NK-92 treated with Interleukin-12 subunit alpha and Interleukin-12 subunit beta, amount 100 ng/mL, for 24 hours (cell line): ENCODE data around the gene KRT31.
"Not testable (repeated sequence)": the region's sequence is repeated elsewhere in the genome, so short reads cannot be mapped to it uniquely, and the experiment has no call there.

Source experiments
- DNase-seq: peaks from one replicate; lab custom pipeline; 2025; lab: John Stamatoyannopoulos, UW

KRT31 gene

DNA sequence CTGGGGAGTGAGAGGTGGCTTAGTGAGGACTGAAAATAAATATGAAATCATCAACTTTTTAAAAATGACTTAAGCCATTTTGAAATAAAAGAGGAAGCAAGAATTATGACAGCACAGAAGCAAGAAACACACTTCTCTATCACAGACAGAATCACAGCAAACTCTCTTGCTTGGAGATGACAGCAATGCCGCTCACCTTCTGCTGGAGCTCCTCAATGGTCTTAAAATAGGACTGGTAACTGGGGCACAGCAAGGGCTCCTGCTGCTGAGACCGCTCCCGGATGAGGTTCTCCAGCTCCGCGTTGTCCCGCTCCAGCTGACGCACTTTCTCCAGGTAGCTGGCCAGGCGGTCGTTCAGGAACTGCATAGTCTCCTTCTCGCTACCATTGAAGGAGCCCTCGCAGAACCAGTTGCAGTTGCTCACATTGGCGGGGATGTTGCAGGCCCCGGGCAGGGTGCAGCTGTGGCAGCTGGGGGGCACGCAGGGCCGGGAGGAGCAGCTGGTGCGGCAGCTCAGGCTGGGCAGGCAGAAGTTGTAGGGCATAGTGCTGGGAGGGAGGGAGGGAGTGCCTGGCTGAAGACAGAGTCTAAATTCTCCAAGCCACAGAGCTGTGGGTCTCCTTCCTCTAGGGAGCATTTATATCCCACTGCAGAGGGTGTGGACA is at the start of gene KRT31:
KRT31 (minus strand) TSS at position 613 of the 665 bp plus-strand sequence; CDS start at position 544, 69 bp downstream.
- DNase-seq = no peak

DNA sequence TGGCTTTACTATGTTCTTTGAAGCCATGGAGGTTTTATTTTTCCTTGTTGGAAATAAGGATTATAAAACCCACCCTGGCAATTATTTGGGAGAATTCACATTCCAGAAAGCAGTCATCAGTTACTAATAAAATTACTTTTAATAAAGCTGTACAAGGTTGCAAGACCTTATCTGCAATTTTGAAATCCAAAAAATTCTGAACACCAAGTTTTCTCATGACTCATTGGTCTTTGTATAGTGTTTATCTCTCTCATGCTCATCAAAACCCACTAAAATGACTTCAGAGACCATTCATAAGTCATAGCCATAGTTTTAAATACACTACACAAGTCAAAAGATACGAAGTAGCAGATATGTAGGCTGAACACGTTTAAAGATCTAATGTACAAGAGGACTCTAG is 49.4 kb upstream of the KRT31 start:
- no peak for DNase-seq

DNA sequence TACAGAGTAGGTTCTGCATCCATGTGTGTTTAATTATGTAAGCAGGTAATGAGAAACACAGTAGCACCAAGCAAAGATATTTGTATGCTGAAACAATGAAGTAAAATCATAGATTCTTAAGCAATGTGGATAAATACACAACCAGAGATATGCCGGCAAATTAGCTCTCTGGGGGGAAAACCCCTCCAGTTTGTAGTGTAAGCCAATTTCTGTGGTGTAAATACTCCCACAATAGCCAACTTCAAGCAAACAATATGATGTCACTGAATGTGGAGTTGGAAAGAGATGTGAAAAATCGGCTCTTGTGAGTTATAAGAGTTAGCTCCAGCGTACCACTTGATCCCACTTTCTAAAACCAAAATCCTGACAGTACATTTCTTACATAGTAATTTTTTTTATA is 47.2 kb upstream of the KRT31 start:
- no peak for DNase-seq

DNA sequence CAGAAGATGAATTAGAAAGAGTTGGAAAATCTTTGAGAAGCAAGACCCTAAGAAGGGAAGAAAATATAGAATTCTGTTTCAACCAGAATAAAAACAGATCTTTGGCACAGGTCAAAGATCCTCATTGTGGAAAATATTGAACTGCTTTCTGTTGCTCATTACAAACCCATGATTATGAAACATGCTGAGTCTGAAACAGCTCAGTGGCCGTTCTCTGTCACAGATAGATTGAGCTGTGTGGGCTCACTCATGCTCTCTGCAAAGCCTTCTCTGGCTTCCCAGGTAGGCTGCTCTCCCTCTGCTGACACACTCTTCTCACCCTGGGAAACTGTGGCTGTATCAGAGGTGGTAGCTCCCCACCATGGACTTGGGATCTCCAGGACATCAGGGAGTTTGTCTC is 46.8 kb upstream of the KRT31 start:
- DNase-seq = no peak

DNA sequence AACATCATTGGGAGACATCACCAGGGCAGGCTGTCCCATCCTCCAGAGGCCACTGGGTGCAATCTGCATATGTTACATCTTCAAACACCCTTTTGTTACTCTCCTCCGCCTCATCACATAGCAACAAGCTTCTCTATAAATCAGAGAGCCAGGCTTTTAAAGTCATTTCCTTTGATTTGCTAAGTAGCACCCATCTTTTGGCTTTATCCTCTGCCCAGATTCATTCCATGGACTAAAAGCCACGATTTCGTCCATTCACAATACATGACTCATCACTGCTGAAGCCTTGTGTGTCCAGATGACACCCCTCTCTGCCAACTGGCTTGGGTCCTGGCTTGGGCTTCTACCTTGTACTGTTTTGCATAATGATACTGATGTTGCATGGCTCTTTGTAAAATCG is 45.3 kb upstream of the KRT31 start:
- no peak for DNase-seq

DNA sequence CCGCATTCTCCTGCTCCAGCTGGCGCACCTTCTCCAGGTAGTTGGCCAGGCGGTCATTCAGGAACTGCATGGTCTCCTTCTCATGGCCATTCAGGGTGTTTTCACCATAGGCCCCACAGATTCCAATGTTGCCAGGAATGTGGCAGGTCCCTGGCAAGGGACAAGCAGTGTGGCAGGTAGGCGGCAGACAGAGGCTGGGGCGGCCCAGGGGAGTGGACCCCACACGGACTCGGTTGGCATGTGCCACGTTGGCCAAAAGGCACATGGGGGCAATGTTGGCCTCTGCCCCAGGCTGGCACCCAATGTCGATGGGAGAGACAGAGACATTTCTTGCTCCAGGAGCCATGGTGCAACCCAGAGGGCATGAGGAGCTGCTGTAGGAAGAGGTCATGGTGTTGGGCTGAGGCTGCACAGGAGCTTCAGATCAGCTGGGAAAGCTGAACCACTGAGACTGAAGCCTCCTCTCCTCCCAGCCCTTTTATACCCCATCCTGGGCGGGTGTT is 43.2 kb upstream of the KRT31 start, which contains the start of gene KRT38:
KRT38 (minus strand) TSS at position 453 of the 503 bp plus-strand sequence; CDS start at position 391, 62 bp downstream.
- DNase-seq = no peak

DNA sequence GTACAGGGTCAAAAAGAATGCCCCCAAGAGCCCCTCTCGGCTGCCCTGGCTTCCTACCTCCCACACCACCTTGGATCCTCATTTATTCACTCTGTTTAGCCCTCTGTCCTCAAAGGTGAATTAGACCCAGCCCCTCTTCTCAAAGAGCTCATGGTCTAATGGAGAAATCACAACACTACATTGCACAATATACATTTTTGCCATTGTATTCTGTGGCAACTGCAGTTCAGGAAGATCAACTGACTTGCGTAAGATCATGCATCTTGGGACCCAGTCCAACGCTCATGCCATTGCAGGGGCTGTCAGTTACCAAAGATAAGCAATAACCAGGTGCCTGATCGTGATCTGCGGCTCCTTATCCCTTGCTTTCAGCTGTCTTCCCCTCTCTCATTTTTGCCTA is 42.0 kb upstream of the KRT31 start:
- no peak for DNase-seq

DNA sequence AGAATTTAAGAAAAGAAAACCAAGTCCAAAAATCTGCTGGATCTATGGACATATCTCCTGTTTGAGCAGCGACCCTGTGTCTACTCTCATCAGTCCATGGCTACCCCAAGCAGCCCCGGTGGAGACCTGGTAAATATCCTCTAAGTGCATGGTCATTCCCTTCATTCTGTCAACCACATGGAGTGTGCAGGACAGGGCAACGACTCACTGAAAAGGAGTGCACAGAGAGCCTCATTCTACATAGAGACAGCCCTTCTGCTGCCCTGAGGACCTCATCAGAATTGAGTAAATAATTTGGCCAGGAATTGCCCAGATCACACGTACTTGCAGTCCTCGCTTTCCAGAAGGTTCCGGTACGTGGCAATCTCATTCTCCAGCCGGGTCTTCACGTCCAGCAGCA is 40.4 kb upstream of the KRT31 start:
- no peak for DNase-seq

DNA sequence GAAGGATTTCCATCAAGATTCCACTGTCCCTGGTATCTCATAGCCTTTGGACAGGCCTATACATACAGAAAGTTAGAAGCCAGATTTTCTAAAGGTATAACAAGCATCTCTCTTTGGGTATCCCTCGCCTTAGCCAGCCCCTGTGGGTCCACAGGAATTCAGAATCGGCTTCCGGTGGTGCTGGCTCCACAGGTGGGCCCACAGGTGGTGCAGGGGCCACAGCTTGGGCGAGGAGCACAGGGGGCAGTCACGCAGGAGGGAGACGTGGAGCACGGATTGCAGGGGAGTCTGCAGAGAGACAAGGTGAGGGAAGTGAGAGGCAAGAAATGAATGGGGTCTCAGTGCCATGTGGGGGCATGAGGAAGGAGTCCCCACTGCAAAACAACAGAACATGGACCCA is 39.8 kb upstream of the KRT31 start:
- DNase-seq = no peak

DNA sequence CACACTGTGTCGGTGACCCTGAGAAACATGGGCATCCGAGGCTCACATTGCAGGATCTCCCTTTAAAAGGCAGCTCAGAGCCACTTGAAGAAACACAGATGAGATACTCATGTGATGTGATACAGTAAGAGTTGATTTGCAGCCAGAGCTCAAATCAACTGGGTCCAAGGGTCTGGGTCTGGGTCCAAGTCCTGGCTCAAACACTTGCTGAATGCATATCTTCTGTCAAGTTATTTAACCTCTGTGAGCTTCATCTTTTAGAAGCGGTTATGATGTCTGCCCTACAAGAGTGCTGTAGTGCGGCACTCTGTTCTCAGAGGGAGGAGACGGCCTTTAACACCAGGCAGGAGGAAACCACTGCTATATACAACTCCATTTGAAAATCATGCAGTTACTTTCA is 37.0 kb upstream of the KRT31 start:
- DNase-seq = no peak

DNA sequence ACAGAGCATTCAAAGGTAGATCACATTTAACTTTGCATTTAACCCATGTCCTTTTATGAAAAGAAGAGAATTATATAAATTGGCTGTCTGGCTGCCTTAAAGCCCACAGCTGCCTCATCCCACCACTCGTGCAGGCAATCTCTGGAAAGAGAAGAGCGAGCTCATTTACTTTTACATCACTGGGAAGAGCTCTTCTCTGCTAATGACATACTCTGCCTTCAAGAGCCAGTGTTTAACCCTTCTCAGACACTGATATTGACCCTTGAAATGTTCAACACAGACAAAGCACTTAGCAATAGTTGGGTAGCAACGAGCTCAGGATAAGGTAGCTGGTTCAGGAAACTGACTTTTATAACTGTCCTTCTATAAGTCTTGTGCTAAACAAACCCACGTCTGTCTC is 36.6 kb upstream of the KRT31 start:
- no peak for DNase-seq

DNA sequence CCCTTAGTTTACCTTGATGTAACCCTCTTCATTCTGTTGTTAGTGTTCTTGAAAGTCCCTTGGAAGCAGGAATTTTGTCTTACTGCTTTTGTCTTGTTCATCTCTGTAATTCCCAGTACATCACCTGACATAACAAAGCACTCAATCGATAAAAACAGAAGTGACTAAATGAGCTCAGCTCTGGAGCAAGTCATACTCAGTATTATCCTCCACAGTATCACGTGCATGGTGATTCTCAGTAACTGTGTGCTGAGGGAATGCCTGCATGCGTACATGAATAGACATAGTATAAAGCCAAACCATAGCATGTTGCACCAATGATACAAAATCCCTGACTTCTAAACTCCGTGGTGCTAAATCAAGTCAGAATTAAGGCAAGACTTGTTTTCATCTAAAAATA is 36.2 kb upstream of the KRT31 start:
- no peak for DNase-seq

DNA sequence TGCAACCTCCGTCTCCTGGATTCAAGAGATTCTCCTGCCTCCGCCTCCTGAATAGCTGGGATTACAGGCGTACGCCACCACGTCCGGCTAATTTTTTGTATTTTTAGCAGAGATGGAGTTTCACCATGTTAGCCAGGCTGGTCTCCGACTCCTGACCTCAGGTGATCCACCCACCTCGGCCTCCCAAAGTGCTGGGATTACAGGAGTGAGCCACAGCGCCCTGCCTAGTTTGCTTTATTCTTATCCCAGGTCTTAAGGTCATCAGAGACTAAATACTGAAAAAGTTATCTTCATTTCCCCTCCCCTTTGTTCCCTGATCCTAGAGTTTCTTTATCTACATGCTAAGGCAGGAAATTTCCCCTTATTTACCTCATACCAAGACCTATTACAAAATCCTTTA is 33.0 kb upstream of the KRT31 start:
- DNase-seq = not testable (repeated sequence)

DNA sequence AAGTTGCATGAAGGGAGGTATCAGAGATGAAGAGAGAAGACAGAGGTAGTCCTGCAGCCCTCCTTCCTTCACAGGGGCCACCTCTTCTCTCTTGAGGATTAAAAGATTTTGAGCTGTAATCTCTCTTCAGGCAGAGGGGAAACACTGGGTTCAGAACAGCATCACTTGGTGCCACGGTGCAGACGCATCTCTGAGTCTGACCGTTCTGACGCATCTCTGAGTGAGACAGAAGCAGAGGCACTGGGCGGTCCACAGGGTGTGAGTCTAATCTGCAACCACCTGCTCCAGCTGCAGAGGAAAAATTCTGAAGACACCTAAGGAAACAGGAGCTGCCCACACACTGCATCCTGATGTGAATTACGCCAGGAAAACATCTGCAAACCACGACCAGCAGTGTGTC is 32.3 kb upstream of the KRT31 start:
- no peak for DNase-seq

DNA sequence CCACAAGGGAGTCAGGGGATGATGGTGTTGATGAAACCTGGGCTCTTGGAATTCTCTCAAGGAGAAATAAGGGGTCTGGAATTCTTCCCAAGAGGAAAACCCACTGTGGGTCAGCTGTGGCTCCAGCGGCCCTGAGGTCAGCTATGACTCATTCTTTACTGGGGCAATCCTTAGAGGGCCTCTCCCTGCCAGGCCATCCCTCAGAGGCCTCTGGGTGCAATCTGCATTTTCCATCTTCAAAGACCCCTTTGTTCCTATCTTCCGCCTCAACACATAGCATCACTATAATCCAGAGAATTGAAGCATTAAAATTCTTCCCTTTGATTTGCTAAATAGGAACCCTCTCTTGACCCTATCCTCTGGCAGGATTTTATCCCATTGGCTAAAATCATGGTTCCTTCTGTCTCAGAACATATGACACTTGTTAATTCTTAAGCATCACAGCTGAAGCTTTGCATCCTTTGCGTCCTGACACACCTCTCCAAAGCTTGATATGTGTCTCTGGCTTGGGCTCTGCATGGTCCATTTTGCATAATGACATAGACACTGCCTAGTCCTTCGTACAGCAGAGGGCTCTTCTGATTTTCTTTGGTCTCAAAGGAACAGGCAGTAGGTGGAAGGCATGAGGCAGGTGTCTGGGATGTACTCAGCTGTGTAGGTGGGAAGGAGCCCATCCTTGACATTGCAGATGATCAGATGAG is 31.3 kb upstream of the KRT31 start:
- DNase-seq = no peak

DNA sequence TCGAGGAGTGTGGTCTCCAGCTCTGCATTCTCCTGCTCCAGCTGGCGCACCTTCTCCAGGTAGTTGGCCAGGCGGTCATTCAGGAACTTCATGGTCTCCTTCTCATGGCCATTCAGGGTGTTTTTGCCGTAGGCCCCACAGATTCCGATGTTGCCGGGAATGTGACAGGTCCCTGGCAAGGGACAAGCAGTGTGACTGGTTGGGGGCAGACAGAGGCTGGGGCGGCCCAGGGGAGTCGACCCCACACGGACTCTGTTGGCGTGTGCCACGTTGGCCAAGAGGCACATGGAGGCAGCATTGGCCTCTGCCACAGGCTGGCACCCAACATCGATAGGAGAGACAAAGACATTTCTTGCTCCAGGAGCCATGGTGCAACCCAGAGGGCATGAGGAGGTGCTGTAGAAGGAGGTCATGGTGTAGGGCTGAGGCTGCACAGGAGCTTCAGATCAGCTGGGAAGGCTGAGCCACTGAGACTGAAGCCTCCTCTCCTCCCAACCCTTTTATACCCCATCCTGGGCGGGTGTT is 26.8 kb upstream of the KRT31 start, which contains the start of gene KRT37:
KRT37 (minus strand) TSS at position 475 of the 525 bp plus-strand sequence; CDS start at position 413, 62 bp downstream.
- DNase-seq = no peak

DNA sequence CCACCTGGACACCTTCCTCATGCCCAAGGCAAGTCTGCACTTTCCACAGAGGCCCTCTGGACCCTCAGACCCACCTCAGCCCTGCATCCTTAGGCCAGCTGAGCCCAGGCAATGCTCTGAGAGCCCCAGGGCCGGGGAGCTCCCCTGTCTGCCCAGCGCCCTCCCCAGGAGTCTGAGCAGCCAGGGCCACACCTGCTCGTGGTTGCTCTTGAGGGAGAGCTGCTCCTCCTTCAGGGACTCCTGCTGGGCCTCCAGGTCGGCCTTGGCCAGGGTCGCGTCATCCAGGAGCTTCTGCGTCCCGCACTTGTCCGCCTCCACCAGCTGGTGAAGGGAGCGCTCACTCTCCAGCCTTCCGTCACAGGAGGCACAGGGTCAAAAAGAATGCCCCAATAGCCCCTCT is 25.2 kb upstream of the KRT31 start:
- not testable (repeated sequence) for DNase-seq

DNA sequence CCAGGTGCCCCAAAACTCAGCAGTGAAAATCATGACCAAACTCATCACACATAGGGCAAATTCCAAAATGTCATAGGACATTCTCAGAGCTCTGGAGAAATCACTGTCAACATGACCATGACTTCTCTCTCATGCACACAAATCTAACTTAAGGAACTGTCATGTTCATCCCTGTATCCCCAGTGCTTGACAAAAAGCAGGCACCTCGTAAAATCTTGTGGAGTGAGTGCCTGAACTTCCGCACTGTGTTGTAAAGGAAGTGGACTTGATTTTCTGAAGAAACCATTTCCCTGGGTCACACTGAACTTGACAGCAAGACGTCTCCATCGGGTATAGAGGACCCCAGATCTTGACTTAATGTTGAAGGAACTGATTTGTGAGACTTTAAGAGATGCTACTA is 24.2 kb upstream of the KRT31 start:
- no peak for DNase-seq

DNA sequence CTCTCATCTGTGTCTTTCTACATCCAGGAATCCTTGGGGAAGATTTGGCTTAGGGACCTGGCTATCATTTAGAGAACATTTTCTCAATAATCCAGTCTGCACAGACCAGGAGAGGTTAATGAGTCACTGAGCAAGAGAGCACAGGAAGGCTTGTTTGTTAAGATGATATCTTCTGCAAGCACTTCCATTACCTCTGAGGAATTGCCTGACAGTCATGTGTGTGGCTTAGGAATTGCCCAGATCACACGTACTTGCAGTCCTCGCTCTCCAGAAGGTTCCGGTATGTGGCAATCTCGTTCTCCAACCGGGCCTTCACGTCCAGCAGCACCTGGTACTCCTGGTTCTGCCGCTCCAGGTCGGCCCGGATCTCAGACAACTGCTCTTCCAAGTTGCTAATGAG is 23.7 kb upstream of the KRT31 start:
- DNase-seq = no peak

DNA sequence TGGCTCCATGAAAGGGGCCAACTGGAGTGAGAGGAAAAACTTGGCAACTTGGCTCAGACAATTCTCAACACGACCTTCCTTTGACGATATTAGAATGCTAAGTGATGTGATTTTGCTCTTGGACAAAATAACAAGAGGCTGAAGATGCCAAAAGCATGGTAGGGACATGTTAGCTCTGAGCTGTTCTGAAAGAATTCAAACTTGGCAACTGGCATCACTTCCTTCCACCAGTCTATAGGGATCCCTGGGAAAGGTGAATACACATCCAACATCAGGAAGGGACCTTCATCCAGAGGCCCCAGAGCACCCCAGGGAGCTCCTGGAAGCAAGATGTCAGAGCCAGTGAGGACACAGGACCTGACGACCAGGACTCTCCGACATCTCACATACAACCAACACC is 22.7 kb upstream of the KRT31 start:
- DNase-seq = no peak

DNA sequence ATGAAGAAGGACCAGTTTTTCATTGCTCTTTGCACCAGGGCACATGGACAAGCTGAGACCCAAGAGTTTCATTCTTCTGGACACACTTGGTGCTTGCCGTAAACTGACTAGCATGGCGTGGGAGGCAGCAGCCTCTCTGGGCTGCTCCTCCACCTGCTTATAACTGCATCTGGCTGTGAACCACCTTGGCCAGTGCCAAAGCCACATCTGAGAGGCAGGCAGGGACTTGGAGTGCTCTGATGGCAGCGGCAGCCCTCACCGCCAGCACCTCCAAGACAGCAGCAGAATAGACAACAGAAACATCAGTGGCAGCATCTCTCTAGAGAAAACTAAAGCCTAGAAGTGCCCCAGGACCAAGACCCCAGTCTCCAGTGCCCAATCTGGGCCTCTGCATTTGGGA is 22.3 kb upstream of the KRT31 start:
- DNase-seq = no peak

DNA sequence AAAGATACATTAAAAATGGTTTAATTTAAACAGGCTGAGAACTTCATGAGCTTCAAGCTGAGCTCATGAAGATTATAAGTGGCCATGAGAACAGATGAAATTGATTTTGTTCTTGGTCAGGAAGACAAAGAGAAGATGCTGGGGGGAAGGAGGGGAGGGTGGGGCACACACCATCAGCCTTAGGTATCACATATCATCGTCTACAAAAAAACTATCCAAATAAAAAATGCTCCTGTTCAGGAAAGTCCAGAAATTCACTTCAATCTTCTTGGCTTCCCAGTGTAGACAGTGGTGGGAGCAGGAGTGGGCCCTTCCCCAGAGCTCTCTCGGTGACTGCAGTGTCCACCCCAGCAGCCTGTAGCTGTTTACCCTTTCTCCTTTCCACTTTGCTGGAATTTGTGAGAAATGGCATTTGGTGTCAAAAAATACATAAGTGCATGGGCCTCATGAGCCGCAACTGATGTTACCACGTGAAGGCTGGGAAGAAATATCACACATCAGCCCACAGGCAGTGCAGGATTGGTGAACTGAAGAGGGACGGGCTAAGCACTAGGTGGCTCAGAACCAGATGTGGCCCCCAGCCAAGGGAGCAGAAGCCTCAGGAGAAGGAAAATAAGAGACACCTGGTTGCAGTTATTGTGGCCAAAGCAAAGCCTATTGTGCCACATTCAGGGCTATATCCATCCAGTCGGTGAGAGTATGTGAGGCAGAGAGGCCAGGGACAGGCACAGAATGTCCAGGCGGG is 20.9 kb upstream of the KRT31 start:
- DNase-seq = no peak
